H1 (cell line): ENCODE measurements around the gene MORC1. TPM values are rescaled to one million over a fixed set of nuclear protein-coding genes. Genes with fewer than 3 reads are reported as not detected.

ENCODE experiments used
- CTCF ChIA-PET: fragments of 300-600 bp; sonication (Branson Sonifier 250); formaldehyde crosslinking; loops from one replicate; lab custom pipeline; 2021; ENCODE audit not compliant: partially characterized antibody; lab: Charles Lee
- POLR2A ChIA-PET: fragments of 300-600 bp; sonication (Branson Sonifier 250); formaldehyde crosslinking; loops from one replicate; lab custom pipeline; 2021; ENCODE audit warnings: inconsistent platforms; ENCODE audit not compliant: partially characterized antibody; lab: Charles Lee
- DNase-seq, 2 experiments: peaks; one replicate each; pipeline versions ENCODE4 v3.0.0 to v3.0.0-alpha.2; 2010 to 2022; ENCODE audit warnings: low spot score in 2 of 2, low read depth in 1 of 2, mixed read lengths in 1 of 2
- FAIRE-seq: peaks from 2 replicates; lab custom pipeline; 2011; peaks lifted over from hg19 to GRCh38; lab: Jason Lieb, UNC
- H2AFZ ChIP-seq: 2 replicates; pipeline ENCODE4 v1.8.1; 2012; ENCODE audit warnings: low read length, inconsistent platforms
- H2AK5ac ChIP-seq: 2 replicates; pipeline ENCODE4 v1.6.1; 2013; ENCODE audit warnings: low read depth, low read length
- H2BK120ac ChIP-seq: replicated peaks from 2 replicates; pipeline ENCODE3; 2013; ENCODE audit warnings: low read depth, low read length, inconsistent platforms
- H2BK12ac ChIP-seq: 2 replicates; pipeline ENCODE4 v1.6.1; 2013; ENCODE audit warnings: low read depth, low read length
- H2BK15ac ChIP-seq: 2 replicates; pipeline ENCODE4 v1.6.1; 2013; ENCODE audit warnings: low read length
- H2BK20ac ChIP-seq: 2 replicates; pipeline ENCODE4 v1.6.1; 2013; ENCODE audit warnings: low read length
- H2BK5ac ChIP-seq: 2 replicates; pipeline ENCODE4 v1.6.1; 2013; ENCODE audit warnings: low read depth, low read length
- H3K14ac ChIP-seq: 2 replicates; pipeline ENCODE4 v1.6.1; 2013; ENCODE audit warnings: inconsistent platforms; ENCODE audit not compliant: insufficient read length
- H3K18ac ChIP-seq: 2 replicates; pipeline ENCODE4 v1.6.1; 2013; ENCODE audit warnings: low read length; ENCODE audit errors: extremely low read depth
- H3K23ac ChIP-seq: 2 replicates; pipeline ENCODE4 v1.6.1; 2013; ENCODE audit warnings: inconsistent platforms; ENCODE audit not compliant: insufficient read length
- H3K23me2 ChIP-seq: 2 replicates; pipeline ENCODE4 v1.6.1; 2013; ENCODE audit warnings: low read depth, low read length
- H3K27ac ChIP-seq: 2 replicates; pipeline ENCODE4 v1.6.1; 2011; ENCODE audit warnings: low read depth, low read length, inconsistent platforms
- H3K27me3 ChIP-seq, 4 experiments: replicated peaks in 1 of 4; 1 replicate in 1 of 4; 2 replicates in 3 of 4; pipeline versions ENCODE4 v1.6.1 to v1.8.1; 2011 to 2013; ENCODE audit warnings: low read length in 3 of 4, mild to moderate bottlenecking in 3 of 4, inconsistent platforms in 2 of 4, mixed read lengths in 2 of 4, moderate library complexity in 1 of 4; ENCODE audit not compliant: control insufficient read depth in 3 of 4, insufficient read depth in 3 of 4; ENCODE audit errors: extremely low read depth in 1 of 4
- H3K36me3 ChIP-seq, 4 experiments: 2 replicates each; pipeline versions ENCODE4 v1.6.1 to v1.8.1; 2011 to 2013; ENCODE audit warnings: mild to moderate bottlenecking in 4 of 4, low read length in 3 of 4, moderate library complexity in 2 of 4, control low read depth in 1 of 4, inconsistent platforms in 1 of 4; ENCODE audit not compliant: insufficient read depth in 4 of 4, control insufficient read depth in 2 of 4
- H3K4ac ChIP-seq: replicated peaks from 2 replicates; pipeline ENCODE3; 2013; ENCODE audit warnings: low read length, low read depth, mixed read lengths, inconsistent platforms; ENCODE audit not compliant: insufficient read length
- H3K4me1 ChIP-seq, 4 experiments: replicated peaks in 1 of 4; 1 replicate in 1 of 4; 2 replicates in 3 of 4; pipeline versions ENCODE4 v1.6.1 to v1.8.1; 2011 to 2013; ENCODE audit warnings: low read length in 3 of 4, inconsistent platforms in 2 of 4, mixed read lengths in 1 of 4; ENCODE audit not compliant: insufficient read depth in 4 of 4, control insufficient read depth in 3 of 4
- H3K4me2 ChIP-seq, 2 experiments: 2 replicates each; pipeline versions ENCODE4 v1.6.1 to v1.8.1; 2011 to 2013; ENCODE audit warnings: low read depth in 2 of 2, low read length in 2 of 2, control low read depth in 1 of 2, inconsistent platforms in 1 of 2, mild to moderate bottlenecking in 1 of 2; ENCODE audit not compliant: insufficient read depth in 1 of 2
- H3K4me3 ChIP-seq, 4 experiments: fragments of 200-600, 300-600 bp in 1 of 4; sonication (generic), shearing (Covaris generic), sonication (Bioruptor Twin) in 1 of 4; 2 replicates each; pipeline versions ENCODE4 v1.5.1 to v1.8.1; 2011 to 2016; ENCODE audit warnings: low read length in 4 of 4, low read depth in 3 of 4, control low read depth in 2 of 4, inconsistent platforms in 2 of 4, mild to moderate bottlenecking in 2 of 4, mixed read lengths in 1 of 4, moderate library complexity in 1 of 4; ENCODE audit not compliant: insufficient read depth in 2 of 4; ENCODE audit errors: extremely low read depth in 1 of 4
- H3K56ac ChIP-seq: replicated peaks from 2 replicates; pipeline ENCODE3; 2013; ENCODE audit warnings: low read depth, mild to moderate bottlenecking, mixed read lengths, low read length, inconsistent platforms; ENCODE audit not compliant: insufficient read length
- H3K79me1 ChIP-seq: 2 replicates; pipeline ENCODE4 v1.6.1; 2013; ENCODE audit warnings: low read depth, low read length, control low read depth
- H3K79me2 ChIP-seq, 2 experiments: 2 replicates each; pipeline versions ENCODE4 v1.6.1 to v1.8.1; 2012 to 2013; ENCODE audit warnings: low read length in 2 of 2, mild to moderate bottlenecking in 2 of 2, inconsistent platforms in 1 of 2; ENCODE audit not compliant: insufficient read depth in 2 of 2, control insufficient read depth in 1 of 2
- H3K9ac ChIP-seq, 4 experiments: replicated peaks in 1 of 4; 1 replicate in 1 of 4; 2 replicates in 3 of 4; pipeline versions ENCODE4 v1.6.1 to v1.8.1; 2011 to 2013; ENCODE audit warnings: low read depth in 3 of 4, low read length in 3 of 4, control low read depth in 2 of 4, mild to moderate bottlenecking in 2 of 4, moderate library complexity in 2 of 4, inconsistent platforms in 1 of 4; ENCODE audit errors: extremely low read depth in 1 of 4
- H3K9me3 ChIP-seq, 2 experiments: 2 replicates each; pipeline versions ENCODE4 v1.6.1 to v1.8.1; 2012 to 2013; ENCODE audit warnings: mild to moderate bottlenecking in 2 of 2, moderate library complexity in 2 of 2, control low read depth in 1 of 2, inconsistent platforms in 1 of 2, low read depth in 1 of 2, low read length in 1 of 2, mixed read lengths in 1 of 2; ENCODE audit not compliant: insufficient read depth in 2 of 2
- H4K20me1 ChIP-seq, 2 experiments: replicated peaks in 1 of 2; 2 replicates each; pipeline versions ENCODE3 to v1.8.1; 2011 to 2013; ENCODE audit warnings: inconsistent platforms in 2 of 2, low read length in 2 of 2, mild to moderate bottlenecking in 1 of 2; ENCODE audit not compliant: insufficient read depth in 2 of 2, control insufficient read depth in 1 of 2
- H4K5ac ChIP-seq: 2 replicates; pipeline ENCODE4 v1.6.1; 2013; ENCODE audit warnings: low read length, low read depth, mixed read lengths, inconsistent platforms; ENCODE audit not compliant: insufficient read length
- H4K8ac ChIP-seq: 2 replicates; pipeline ENCODE4 v1.8.0; 2013; ENCODE audit warnings: mild to moderate bottlenecking, moderate library complexity, low read length, inconsistent platforms; ENCODE audit not compliant: insufficient read depth; ENCODE audit errors: extremely low read depth
- H4K91ac ChIP-seq: replicated peaks from 2 replicates; pipeline ENCODE3; 2013; ENCODE audit warnings: low read length, mixed read lengths, inconsistent platforms; ENCODE audit not compliant: insufficient read length
- BACH1 ChIP-seq: IDR thresholded peaks from 2 replicates; pipeline ENCODE4 v1.6.1; 2012; ENCODE audit warnings: low read length, improper control_type of control experiment
- CEBPB ChIP-seq: IDR thresholded peaks from 2 replicates; pipeline ENCODE4 v1.6.1; 2012; ENCODE audit warnings: low read depth, low read length
- CHD2 ChIP-seq: IDR thresholded peaks from 2 replicates; pipeline ENCODE4 v1.6.1; 2012; ENCODE audit warnings: low read length, improper control_type of control experiment
- CTBP2 ChIP-seq: IDR thresholded peaks from 2 replicates; pipeline ENCODE4 v1.7.0; 2011; ENCODE audit warnings: borderline replicate concordance, mild to moderate bottlenecking, moderate library complexity, mixed read lengths, low read length; ENCODE audit not compliant: insufficient read depth, insufficient read length
- CTCF ChIP-seq, 3 experiments: IDR thresholded peaks; 1 replicate in 2 of 3; 2 replicates in 1 of 3; pipeline versions ENCODE4 v1.5.1 to v1.6.1; 2011; ENCODE audit warnings: low read length in 3 of 3, mild to moderate bottlenecking in 3 of 3, inconsistent platforms in 2 of 3, low read depth in 1 of 3, moderate library complexity in 1 of 3; ENCODE audit not compliant: insufficient read depth in 1 of 3; ENCODE audit errors: control extremely low read depth in 1 of 3
- FOSL1 ChIP-seq: IDR thresholded peaks from 2 replicates; pipeline ENCODE4 v1.6.1; 2011; ENCODE audit warnings: mild to moderate bottlenecking, low read depth, low read length, moderate library complexity; ENCODE audit not compliant: insufficient read depth
- GTF2F1 ChIP-seq: IDR thresholded peaks from 2 replicates; pipeline ENCODE4 v1.6.1; 2012; ENCODE audit warnings: low read depth, low read length, improper control_type of control experiment, borderline replicate concordance
- JUND ChIP-seq: IDR thresholded peaks from 2 replicates; pipeline ENCODE4 v1.6.1; 2011; ENCODE audit warnings: mild to moderate bottlenecking, improper control_type of control experiment, low read length
- POLR2AphosphoS5 ChIP-seq: IDR thresholded peaks from 2 replicates; pipeline ENCODE4 v1.6.1; 2011; ENCODE audit warnings: low read depth, low read length
- RAD21 ChIP-seq, 2 experiments: IDR thresholded peaks in 1 of 2; conservative IDR thresholded peaks in 1 of 2; 2 replicates each; pipeline ENCODE4 v1.6.1; 2011; ENCODE audit warnings: low read depth in 2 of 2, low read length in 2 of 2, improper control_type of control experiment in 1 of 2, inconsistent platforms in 1 of 2, mild to moderate bottlenecking in 1 of 2, moderate library complexity in 1 of 2
- TBP ChIP-seq: IDR thresholded peaks from 2 replicates; pipeline ENCODE4 v1.6.1; 2011; ENCODE audit warnings: low read depth, low read length, improper control_type of control experiment
- WGBS, 2 experiments: shearing (Covaris generic) in 1 of 2; methylation state at CpG; one replicate each; pipeline versions ENCODE4 v1.1.6 to v1.1.7; 2013 to 2015; ENCODE audit warnings: low lambda C conversion rate in 2 of 2, mixed read lengths in 2 of 2, inconsistent platforms in 1 of 2, low coverage in 1 of 2, missing lambda C conversion rate in 1 of 2; ENCODE audit not compliant: insufficient replicate concordance in 2 of 2, insufficient coverage in 1 of 2, insufficient read length in 1 of 2; ENCODE audit errors: extremely low coverage in 1 of 2, missing lambda C conversion rate in 1 of 2; 5-methylcytosine and 5-hydroxymethylcytosine counted together
- polyA plus RNA-seq, 7 experiments: library from polyadenylated mRNA; depleted of rRNA in 3 of 7; stranded (reverse) in 5 of 7; unstranded in 2 of 7; fragments of >200 nt in 5 of 7; fragments of 200-250 nt in 2 of 7; gene quantifications; 1 replicate in 5 of 7; 2 replicates in 1 of 7; 4 replicates in 1 of 7; pipeline versions ENCODE4 v1.2.1 to v1.2.3, GENCODE V29; 2011 to 2013; ENCODE audit warnings: missing spikeins in 2 of 7, mixed read lengths in 2 of 7
- total RNA-seq: library from RNA; stranded (reverse); fragmentation: NEBNext Ultra II Directional; extraction: Animal tissue kit (Norgen Biotek cat#: 25700); gene quantifications from 2 replicates; pipeline ENCODE4 v1.2.1, GENCODE V29; 2021

MORC1 gene
- total and polyA plus RNA-seq, 2 of the 8 experiments (the other 6 are each of a cell fraction or from before 2014, with no cell fraction given) = not detected

- Histone ChIP-seq H3K4ac (no peak overlapping the region), H2BK5ac (no peak overlapping the region), H2BK120ac (no peak overlapping the region), H3K23ac (no peak overlapping the region), H3K23me2 (no peaks in the 10 kb centered on the region), H3K56ac (no peak overlapping the region), H3K4me3 (no peak overlapping the region), H4K20me1 (no peaks in the 10 kb centered on the region), H4K5ac (no peak overlapping the region), H3K4me2 (no peak overlapping the region), H3K18ac (no peak overlapping the region), H3K36me3 (no peaks in the 10 kb centered on the region), H4K8ac (no peak overlapping the region), H2BK15ac (no peak overlapping the region), H2BK20ac (no peak overlapping the region), H4K91ac (no peak overlapping the region), H3K79me1 (no peaks in the 10 kb centered on the region), H2AK5ac (no peak overlapping the region), H3K27me3 (no peaks in the 10 kb centered on the region), H2BK12ac (no peak overlapping the region), H3K9me3 (no peaks in the 10 kb centered on the region), H3K9ac (no peak overlapping the region), H2AFZ (no peak overlapping the region), H3K4me1 (no peaks in the 10 kb centered on the region), H3K27ac (no peak overlapping the region), H3K14ac (no peak overlapping the region), H3K79me2 (no peaks in the 10 kb centered on the region)
- CTCF ChIA-PET = interaction anchor here (0.6 to 4.7 kb wide), 29 partner anchors 9 to 1220 kb away, joined by 3 to 37 read pairs (median 4); partner anchors contain the start of genes C3orf85 and MORC1
- POLR2A ChIA-PET = no interaction called here
- FAIRE-seq = peak; percentile 90
- no peak for DNase-seq
- WGBS, 2 experiments = 78% methylated on average over 5 of the region's 5 CpGs; no CpG with 5 or more reads in 1 of the 2 experiments
- TF ChIP-seq CTBP2 (no peak), FOSL1 (no peak), CTCF (IDR thresholded peaks at IDR 0.05; ENCODE audit: control extremely low read depth in 1 of 3, insufficient read depth in 1 of 3, low read depth in 1 of 3, low read length in 3 of 3) (peak; percentile 64 to 81 (median 76)), JUND (no peak), RAD21 (IDR thresholded peaks at IDR 0.05 in 1 of 2, conservative IDR thresholded peaks at IDR 0.05 in 1 of 2; ENCODE audit: low read depth in 2 of 2, low read length in 2 of 2) (peak; percentile 68 to 77), BACH1 (no peak), TBP (no peak), CHD2 (no peak), CEBPB (no peak), GTF2F1 (no peak), POLR2AphosphoS5 (no peak)
Observed at GRCh38 chr3:109098079-109098644, 19.8 kb downstream of the MORC1 start.
